Right renal pelvis (tissue), 4 donors: ENCODE data around the gene CKS1B. TPM values are rescaled to one million over a fixed set of nuclear protein-coding genes. Genes with fewer than 3 reads are reported as not detected.
"Not testable (repeated sequence)": the region's sequence is repeated elsewhere in the genome, so short reads cannot be mapped to it uniquely, and the experiment has no call there.

Experiments used
- DNase-seq, 4 donors: peaks; one replicate each; pipeline ENCODE4 v3.0.0-alpha.2; 2013; ENCODE audit warnings: low read depth in 4 of 4, low spot score in 3 of 4, missing footprints in 1 of 4
- polyA plus RNA-seq, 4 donors: library from polyadenylated mRNA; unstranded; fragments of 120-200 nt; gene quantifications; one replicate each; pipeline ENCODE4 v1.2.1, GENCODE V29; 2013; ENCODE audit not compliant: insufficient read length in 4 of 4

Gene CKS1B
- polyA plus RNA-seq, 4 donors: 89.4 to 103 (median 100) TPM

- no peak for DNase-seq
Observed at GRCh38 chr1:154962156-154962749, 12.2 kb upstream of the CKS1B start.

GRCh38 chr1:154962795-154963330, 11.6 kb upstream of the CKS1B start:
- no peak for DNase-seq

GRCh38 chr1:154963643-154964042, 10.8 kb upstream of the CKS1B start:
- no peak for DNase-seq

- no peak for DNase-seq
Observed at GRCh38 chr1:154964359-154964758, 10.1 kb upstream of the CKS1B start.

- DNase-seq: no peak
Observed at GRCh38 chr1:154966111-154966510, 8.4 kb upstream of the CKS1B start.

GRCh38 chr1:154967331-154967950, 7.0 kb upstream of the CKS1B start:
- DNase-seq: no peak

- no peak for DNase-seq
Observed at GRCh38 chr1:154968731-154969130, 5.8 kb upstream of the CKS1B start.

GRCh38 chr1:154969246-154969645, 5.2 kb upstream of the CKS1B start:
- DNase-seq: no peak

GRCh38 chr1:154969860-154970452, 4.5 kb upstream of the CKS1B start:
- DNase-seq: no peak

- DNase-seq: peak in 2 of 4 donors; percentile 80 to 82
Observed at GRCh38 chr1:154970631-154971340, 3.7 kb upstream of the CKS1B start, which contains the start of gene SHC1. Gene SHC1 (minus strand): TSS chr1:154970747. CDS start chr1:154970526, 221 bp downstream.

- no peak for DNase-seq
Observed at GRCh38 chr1:154971341-154971998, 3.0 kb upstream of the CKS1B start.

- no peak for DNase-seq
Observed at GRCh38 chr1:154972213-154972516, 2.3 kb upstream of the CKS1B start.

GRCh38 chr1:154972517-154973343, 1.8 kb upstream of the CKS1B start:
- no peak for DNase-seq

- peak in 3 of 4 donors; percentile 87 to 91 (median 90) for DNase-seq
Observed at GRCh38 chr1:154973344-154974101, 958 bp upstream of the CKS1B start.

- DNase-seq: peak; percentile 96 to 99 (median 98)
Observed at GRCh38 chr1:154974808-154975408, 427 bp downstream of the CKS1B start.

- DNase-seq: no peak
Observed at GRCh38 chr1:154975409-154976059, 1.1 kb downstream of the CKS1B start.

- not testable (repeated sequence) for DNase-seq
Observed at GRCh38 chr1:154977762-154978161, 3.3 kb downstream of the CKS1B start.

- DNase-seq: no peak
Observed at GRCh38 chr1:154978360-154978759, 3.9 kb downstream of the CKS1B start.
